Gastroesophageal sphincter (tissue), 3 donors: ENCODE data around the gene PDE8B.

Experiments
- CTCF ChIP-seq, 4 experiments: fragments of 200-600 bp in 2 of 4; fragments of 450-650 bp in 2 of 4; sonication (generic) in 1 of 4; IDR thresholded peaks; one replicate each; pipeline ENCODE4 v1.5.1; 2017 to 2019; ENCODE audit warnings: antibody characterized with exemption in 4 of 4, mild to moderate bottlenecking in 2 of 4, moderate library complexity in 2 of 4
- EP300 ChIP-seq: sonication (generic); formaldehyde crosslinking; IDR thresholded peaks from one replicate; pipeline ENCODE4 v1.6.1; 2017; ENCODE audit warnings: antibody characterized with exemption, mild to moderate bottlenecking
- POLR2A ChIP-seq, 2 donors: fragments of 450-650 bp; IDR thresholded peaks; one replicate each; pipeline ENCODE4 v1.6.1; 2017; ENCODE audit warnings: antibody characterized with exemption in 2 of 2, mild to moderate bottlenecking in 2 of 2, moderate library complexity in 1 of 2
- POLR2AphosphoS5 ChIP-seq: sonication (generic); formaldehyde crosslinking; IDR thresholded peaks from one replicate; pipeline ENCODE4 v1.6.1; 2017; ENCODE audit warnings: antibody characterized with exemption

- TF ChIP-seq POLR2A (IDR thresholded peaks at IDR 0.05) (no peak), CTCF (IDR thresholded peaks at IDR 0.05) (no peak), EP300 (no peak), POLR2AphosphoS5 (no peak)
Observed at GRCh38 chr5:77292026-77292757, 81.7 kb downstream of the PDE8B start.
